Endodermal cell (in vitro differentiated cells): ENCODE results near the gene BPIFA3. TPM values are rescaled to one million over a fixed set of nuclear protein-coding genes. Genes with fewer than 3 reads are reported as not detected.

Experiments
- DNase-seq: peaks from one replicate; pipeline ENCODE4 v3.0.0-alpha.2; 2017
- H3K27ac ChIP-seq: 2 replicates; pipeline ENCODE4 v1.5.1; 2013; ENCODE audit warnings: mild to moderate bottlenecking, low read depth, low read length, moderate library complexity
- H3K27me3 ChIP-seq: 2 replicates; pipeline ENCODE4 v1.6.1; 2013; ENCODE audit warnings: mild to moderate bottlenecking, low read length, moderate library complexity; ENCODE audit not compliant: insufficient read depth, control insufficient read depth, poor library complexity, severe bottlenecking
- H3K36me3 ChIP-seq: 2 replicates; pipeline ENCODE4 v1.7.0; 2013; ENCODE audit warnings: mild to moderate bottlenecking, low read length, moderate library complexity; ENCODE audit not compliant: control insufficient read depth, insufficient read depth
- H3K4me1 ChIP-seq: one replicate; pipeline ENCODE4 v1.7.0; 2013; ENCODE audit warnings: low read length; ENCODE audit not compliant: control insufficient read depth, insufficient read depth
- H3K4me3 ChIP-seq: 2 replicates; pipeline ENCODE4 v1.5.1; 2013; ENCODE audit warnings: mild to moderate bottlenecking, low read length, moderate library complexity
- H3K9ac ChIP-seq: 2 replicates; pipeline ENCODE4 v1.6.1; 2013; ENCODE audit warnings: mild to moderate bottlenecking, low read length, moderate library complexity; ENCODE audit not compliant: poor library complexity, severe bottlenecking; ENCODE audit errors: extremely low read depth
- H3K9me3 ChIP-seq: 2 replicates; pipeline ENCODE4 v1.6.1; 2013; ENCODE audit warnings: mild to moderate bottlenecking, low read length, moderate library complexity; ENCODE audit not compliant: control insufficient read depth
- H3K27ac Mint-ChIP-seq: 2 replicates; pipeline ENCODE4 v1.8.0; 2020; ENCODE audit warnings: mixed read lengths
- H3K27me3 Mint-ChIP-seq: 2 replicates; pipeline ENCODE4 v1.8.0; 2021; ENCODE audit warnings: mild to moderate bottlenecking, mixed read lengths; ENCODE audit not compliant: insufficient read depth
- H3K36me3 Mint-ChIP-seq: 2 replicates; pipeline ENCODE4 v1.8.0; 2020; ENCODE audit warnings: low read depth, mixed read lengths
- H3K4me1 Mint-ChIP-seq: 2 replicates; pipeline ENCODE4 v1.8.0; 2020; ENCODE audit warnings: mixed read lengths
- H3K4me3 Mint-ChIP-seq: 2 replicates; pipeline ENCODE4 v1.8.0; 2020; ENCODE audit warnings: mild to moderate bottlenecking, moderate library complexity, mixed read lengths
- H3K9me3 Mint-ChIP-seq: 2 replicates; pipeline ENCODE4 v1.8.0; 2020; ENCODE audit warnings: mild to moderate bottlenecking, mixed read lengths
- WGBS, 2 experiments: methylation state at CpG; one replicate each; pipeline versions ENCODE4 v1.1.5 to v1.1.7; 2013; ENCODE audit warnings: missing lambda C conversion rate in 2 of 2, mixed read lengths in 1 of 2; ENCODE audit not compliant: insufficient coverage in 1 of 2, insufficient read length in 1 of 2; 5-methylcytosine and 5-hydroxymethylcytosine counted together
- total RNA-seq, 2 donors: library from RNA; stranded (reverse); fragmentation: NEBNext Ultra II Directional in 1 of 2; extraction: Animal tissue kit (Norgen Biotek cat#: 25700) in 1 of 2; gene quantifications; 2 replicates in 1 of 2; 3 replicates in 1 of 2; pipeline ENCODE4 v1.2.1, GENCODE V29; 2021
- TF ChIP-seq, protein P1 (sequence below): fragments of 200-600 bp; sonication (generic); conservative IDR thresholded peaks from 2 replicates; pipeline ENCODE4 v1.5.0; 2021; ENCODE audit warnings: antibody characterized with exemption, mild to moderate bottlenecking

BPIFA3 gene
- total RNA-seq, 2 donors from 2014 or later = not detected

GRCh38 chr20:33191955-33192354 lies 25.2 kb upstream of the BPIFA3 start:
- H3K27me3 ChIP-seq = peaks cover 49% of the 10 kb centered on the region
- no peaks in the 10 kb centered on the region for H3K9me3 ChIP-seq
- no peak overlapping the region for H3K9ac ChIP-seq
- DNase-seq = no peak
- no peak overlapping the region for H3K27ac ChIP-seq
- no peak overlapping the region for H3K4me3 ChIP-seq
- peaks cover 10% of the 10 kb centered on the region for H3K27me3 Mint-ChIP-seq
- 88 to 100% methylated on average over 1 of the region's 1 CpG for WGBS, 2 experiments
- no peak overlapping the region for H3K4me3 Mint-ChIP-seq
- H3K4me1 Mint-ChIP-seq = no peaks in the 10 kb centered on the region
- H3K9me3 Mint-ChIP-seq = peaks cover 3% of the 10 kb centered on the region
- no peak overlapping the region for H3K27ac Mint-ChIP-seq
- H3K36me3 ChIP-seq = no peaks in the 10 kb centered on the region
- H3K4me1 ChIP-seq = no peaks in the 10 kb centered on the region
- TF ChIP-seq, protein P1, sequence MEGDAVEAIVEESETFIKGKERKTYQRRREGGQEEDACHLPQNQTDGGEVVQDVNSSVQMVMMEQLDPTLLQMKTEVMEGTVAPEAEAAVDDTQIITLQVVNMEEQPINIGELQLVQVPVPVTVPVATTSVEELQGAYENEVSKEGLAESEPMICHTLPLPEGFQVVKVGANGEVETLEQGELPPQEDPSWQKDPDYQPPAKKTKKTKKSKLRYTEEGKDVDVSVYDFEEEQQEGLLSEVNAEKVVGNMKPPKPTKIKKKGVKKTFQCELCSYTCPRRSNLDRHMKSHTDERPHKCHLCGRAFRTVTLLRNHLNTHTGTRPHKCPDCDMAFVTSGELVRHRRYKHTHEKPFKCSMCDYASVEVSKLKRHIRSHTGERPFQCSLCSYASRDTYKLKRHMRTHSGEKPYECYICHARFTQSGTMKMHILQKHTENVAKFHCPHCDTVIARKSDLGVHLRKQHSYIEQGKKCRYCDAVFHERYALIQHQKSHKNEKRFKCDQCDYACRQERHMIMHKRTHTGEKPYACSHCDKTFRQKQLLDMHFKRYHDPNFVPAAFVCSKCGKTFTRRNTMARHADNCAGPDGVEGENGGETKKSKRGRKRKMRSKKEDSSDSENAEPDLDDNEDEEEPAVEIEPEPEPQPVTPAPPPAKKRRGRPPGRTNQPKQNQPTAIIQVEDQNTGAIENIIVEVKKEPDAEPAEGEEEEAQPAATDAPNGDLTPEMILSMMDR = no peak
- H3K36me3 Mint-ChIP-seq = no peaks in the 10 kb centered on the region

GRCh38 chr20:33192912-33193501 lies 24.1 kb upstream of the BPIFA3 start:
- TF ChIP-seq, protein P1 = no peak
- WGBS, 2 experiments = 75 to 77% methylated on average over 5 to 8 of the region's 8 CpGs
- Histone ChIP-seq H3K27ac (no peak overlapping the region), H3K36me3 (no peaks in the 10 kb centered on the region), H3K4me3 (no peak overlapping the region), H3K27me3 (peaks cover 49% of the 10 kb centered on the region), H3K4me1 (no peaks in the 10 kb centered on the region), H3K9me3 (no peaks in the 10 kb centered on the region), H3K9ac (no peak overlapping the region)
- Mint-ChIP-seq H3K36me3 (no peaks in the 10 kb centered on the region), H3K27ac (no peak overlapping the region), H3K27me3 (peaks cover 12% of the 10 kb centered on the region), H3K4me3 (no peak overlapping the region), H3K4me1 (no peaks in the 10 kb centered on the region), H3K9me3 (no peaks in the 10 kb centered on the region)
- peak; percentile 56 for DNase-seq

GRCh38 chr20:33199026-33199425 lies 18.1 kb upstream of the BPIFA3 start:
- no peak for DNase-seq
- Mint-ChIP-seq H3K27ac (no peak overlapping the region), H3K4me1 (no peaks in the 10 kb centered on the region), H3K36me3 (no peaks in the 10 kb centered on the region), H3K9me3 (no peaks in the 10 kb centered on the region), H3K4me3 (no peak overlapping the region), H3K27me3 (peaks cover 29% of the 10 kb centered on the region)
- H3K9ac ChIP-seq = no peak overlapping the region
- H3K4me1 ChIP-seq = no peaks in the 10 kb centered on the region
- peaks cover 54% of the 10 kb centered on the region for H3K27me3 ChIP-seq
- H3K36me3 ChIP-seq = no peaks in the 10 kb centered on the region
- no peaks in the 10 kb centered on the region for H3K9me3 ChIP-seq
- no peak overlapping the region for H3K27ac ChIP-seq
- 73 to 89% methylated on average over 3 of the region's 3 CpGs for WGBS, 2 experiments
- TF ChIP-seq, protein P1 = no peak
- H3K4me3 ChIP-seq = no peak overlapping the region
